Duodenal mucosa (tissue), 2 donors: ENCODE measurements around the gene ZNF397.
"Not testable (repeated sequence)": the region's sequence is repeated elsewhere in the genome, so short reads cannot be mapped to it uniquely, and the experiment has no call there.

Experiments
- H3K27ac ChIP-seq: one replicate; pipeline ENCODE4 v1.7.0; 2013; ENCODE audit warnings: low read depth, low read length
- H3K27me3 ChIP-seq, 2 donors: one replicate each; pipeline ENCODE4 v1.7.0; 2013; ENCODE audit warnings: low read length in 2 of 2, control low read depth in 1 of 2; ENCODE audit not compliant: insufficient read depth in 2 of 2, control insufficient read depth in 1 of 2
- H3K36me3 ChIP-seq, 2 donors: one replicate each; pipeline ENCODE4 v1.7.0; 2013; ENCODE audit warnings: low read length in 2 of 2, control low read depth in 1 of 2; ENCODE audit not compliant: insufficient read depth in 2 of 2, control insufficient read depth in 1 of 2
- H3K4me1 ChIP-seq, 2 donors: one replicate each; pipeline ENCODE4 v1.7.0; 2013; ENCODE audit warnings: low read length in 2 of 2, control low read depth in 1 of 2; ENCODE audit not compliant: insufficient read depth in 2 of 2, control insufficient read depth in 1 of 2
- H3K4me3 ChIP-seq, 2 donors: one replicate each; pipeline ENCODE4 v1.7.0; 2013; ENCODE audit warnings: low read length in 2 of 2, low read depth in 1 of 2
- H3K9ac ChIP-seq, 2 donors: one replicate each; pipeline ENCODE4 v1.7.0; 2013; ENCODE audit warnings: low read length in 2 of 2, low read depth in 1 of 2
- H3K9me3 ChIP-seq, 2 donors: one replicate each; pipeline ENCODE4 v1.7.0; 2013; ENCODE audit warnings: low read length in 2 of 2, control low read depth in 1 of 2; ENCODE audit not compliant: control insufficient read depth in 1 of 2

Gene ZNF397

DNA sequence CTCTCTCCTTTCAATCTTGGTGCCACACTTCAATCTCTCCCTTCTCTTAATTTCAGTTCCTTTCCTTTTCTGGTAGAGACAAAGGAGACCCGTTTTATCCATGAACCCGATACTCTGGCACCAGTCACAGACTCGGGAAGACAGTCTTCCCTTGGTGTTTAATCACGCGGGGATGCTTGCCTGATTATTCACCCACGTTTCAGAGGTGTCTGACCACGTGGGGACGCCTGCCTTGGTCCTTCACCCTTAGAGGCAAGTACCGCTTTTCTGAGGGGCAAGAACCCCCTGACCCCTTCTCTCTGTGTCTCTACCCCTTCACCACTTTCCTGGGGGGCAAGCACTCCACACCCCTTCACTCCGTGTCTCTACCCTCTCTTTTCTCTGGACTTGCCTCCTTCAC, 24.2 kb upstream of the ZNF397 start:
- H3K36me3 ChIP-seq = not testable (repeated sequence)

DNA sequence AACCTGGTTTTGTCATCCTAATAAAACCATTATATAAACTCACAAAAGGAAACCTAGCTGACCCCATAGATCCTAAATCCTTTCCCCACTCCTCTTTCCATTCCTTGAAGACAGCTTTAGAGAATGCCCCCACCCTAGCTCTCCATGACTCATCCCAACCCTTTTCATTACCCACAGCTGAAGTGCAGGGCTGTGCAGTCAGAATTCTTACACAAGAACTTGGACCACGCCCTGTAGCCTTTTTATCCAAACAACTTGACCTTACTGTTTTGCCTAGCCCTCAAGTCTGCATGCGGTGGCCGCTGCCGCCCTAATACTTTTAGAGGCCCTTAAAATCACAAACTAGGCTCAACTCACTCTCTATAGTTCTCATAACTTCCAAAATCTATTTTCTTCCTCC, 21.5 kb upstream of the ZNF397 start:
- not testable (repeated sequence) for H3K27me3 ChIP-seq, H3K9me3 ChIP-seq, H3K4me3 ChIP-seq, H3K9ac ChIP-seq, H3K36me3 ChIP-seq, H3K27ac ChIP-seq, H3K4me1 ChIP-seq

More for the DNA sequence above, 24.2 kb upstream of the ZNF397 start:
- not testable (repeated sequence) for H3K9ac ChIP-seq, H3K27ac ChIP-seq, H3K27me3 ChIP-seq, H3K4me3 ChIP-seq, H3K9me3 ChIP-seq, H3K4me1 ChIP-seq

DNA sequence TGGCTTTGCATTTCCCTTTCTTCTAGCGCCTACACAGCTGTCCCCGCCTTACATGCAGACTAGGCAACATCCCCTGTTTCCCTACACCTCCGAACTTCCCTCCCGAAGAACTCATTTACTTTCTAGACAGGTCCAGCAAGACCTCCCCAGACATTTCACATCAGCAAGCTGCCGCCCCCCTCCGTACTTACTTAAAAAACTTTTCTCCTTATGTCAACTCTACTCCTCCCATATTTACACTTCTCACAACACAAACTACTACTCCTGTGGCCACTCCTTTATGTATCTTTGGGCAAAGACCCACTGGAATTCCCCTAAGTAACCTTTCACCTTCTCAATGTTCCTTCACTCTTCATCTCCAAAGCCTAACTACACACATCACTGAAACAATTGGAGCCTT, 20.4 kb upstream of the ZNF397 start:
- Histone ChIP-seq H3K9me3 (no peaks in the 10 kb centered on the region), H3K27me3 (no peaks in the 10 kb centered on the region), H3K27ac (no peak overlapping the region), H3K4me3 (no peak overlapping the region), H3K9ac (no peak overlapping the region), H3K36me3 (no peaks in the 10 kb centered on the region), H3K4me1 (no peaks in the 10 kb centered on the region)

DNA sequence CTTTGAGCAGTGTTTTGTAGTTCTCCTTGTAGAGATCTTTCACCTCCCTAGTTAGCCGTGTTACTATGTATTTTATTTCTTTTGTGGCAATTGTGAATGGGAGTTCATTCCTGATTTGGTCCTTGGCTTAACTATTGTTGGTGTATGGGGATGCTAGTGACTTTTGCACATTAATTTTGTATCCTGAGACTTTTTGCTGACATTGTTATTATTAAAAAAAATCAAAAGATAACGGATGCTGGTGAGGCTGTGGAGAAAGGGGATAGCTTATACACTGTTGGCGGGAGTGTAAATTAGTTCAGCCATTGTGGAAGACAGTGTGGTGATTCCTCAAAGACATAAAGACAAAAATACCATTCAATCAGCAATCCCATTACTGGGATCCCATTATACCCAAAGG, 17.0 kb upstream of the ZNF397 start:
- no peaks in the 10 kb centered on the region for H3K36me3 ChIP-seq
- H3K4me1 ChIP-seq = no peaks in the 10 kb centered on the region
- H3K27ac ChIP-seq = no peak overlapping the region
- no peak overlapping the region for H3K9ac ChIP-seq
- no peaks in the 10 kb centered on the region for H3K9me3 ChIP-seq
- H3K4me3 ChIP-seq = no peak overlapping the region
- no peaks in the 10 kb centered on the region for H3K27me3 ChIP-seq

DNA sequence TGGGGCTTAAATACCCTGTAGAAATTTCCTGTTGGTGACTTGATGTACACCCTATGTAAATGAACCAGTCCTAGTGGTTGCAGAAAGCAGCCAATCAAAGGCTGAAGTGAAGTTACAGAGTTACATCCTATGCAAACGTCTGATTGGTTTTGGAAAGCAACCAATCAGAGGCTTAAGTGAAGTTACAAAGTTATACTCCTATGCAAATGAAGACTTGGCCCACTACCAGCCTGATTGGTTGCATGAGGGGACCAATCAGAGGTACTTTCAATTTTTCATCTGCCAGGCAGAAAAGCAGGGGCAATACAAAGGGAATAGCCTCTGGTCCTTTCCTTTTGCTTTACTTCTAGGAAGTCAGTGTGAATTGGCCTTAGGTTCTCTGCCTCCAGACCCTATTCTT, 13.6 kb upstream of the ZNF397 start:
- Histone ChIP-seq H3K27ac (no peak overlapping the region), H3K9me3 (no peaks in the 10 kb centered on the region), H3K36me3 (no peaks in the 10 kb centered on the region)

DNA sequence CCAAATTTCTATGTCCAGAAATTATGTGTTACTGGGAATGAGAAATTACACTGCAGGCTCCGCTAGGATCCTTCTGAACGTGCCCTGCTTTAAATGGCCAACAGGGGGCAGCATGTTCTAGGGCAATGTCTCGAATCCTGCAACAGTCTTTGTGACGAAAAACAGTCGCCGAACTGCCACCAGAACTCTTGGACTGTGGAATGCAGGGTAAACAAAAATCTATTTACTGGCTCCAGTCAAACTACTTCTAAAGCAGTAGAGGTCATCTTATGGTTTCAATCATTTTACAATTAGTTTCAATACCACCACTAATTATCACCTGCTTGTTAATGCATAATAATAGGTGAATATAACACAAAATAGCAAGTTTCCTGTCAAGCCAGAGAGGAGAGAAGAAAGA, 9.8 kb upstream of the ZNF397 start:
- Histone ChIP-seq H3K27me3 (no peaks in the 10 kb centered on the region), H3K4me3 (peak overlapping the region in 1 of 2 donors; percentile 50), H3K9me3 (no peaks in the 10 kb centered on the region), H3K4me1 (peaks cover 0 to 4% of the 10 kb centered on the region in 2 donors), H3K36me3 (no peaks in the 10 kb centered on the region), H3K9ac (no peak overlapping the region), H3K27ac (no peak overlapping the region)

More for the DNA sequence above, 13.6 kb upstream of the ZNF397 start:
- Histone ChIP-seq H3K9ac (no peak overlapping the region), H3K4me1 (peaks cover 0 to 4% of the 10 kb centered on the region in 2 donors), H3K4me3 (no peak overlapping the region), H3K27me3 (no peaks in the 10 kb centered on the region)

DNA sequence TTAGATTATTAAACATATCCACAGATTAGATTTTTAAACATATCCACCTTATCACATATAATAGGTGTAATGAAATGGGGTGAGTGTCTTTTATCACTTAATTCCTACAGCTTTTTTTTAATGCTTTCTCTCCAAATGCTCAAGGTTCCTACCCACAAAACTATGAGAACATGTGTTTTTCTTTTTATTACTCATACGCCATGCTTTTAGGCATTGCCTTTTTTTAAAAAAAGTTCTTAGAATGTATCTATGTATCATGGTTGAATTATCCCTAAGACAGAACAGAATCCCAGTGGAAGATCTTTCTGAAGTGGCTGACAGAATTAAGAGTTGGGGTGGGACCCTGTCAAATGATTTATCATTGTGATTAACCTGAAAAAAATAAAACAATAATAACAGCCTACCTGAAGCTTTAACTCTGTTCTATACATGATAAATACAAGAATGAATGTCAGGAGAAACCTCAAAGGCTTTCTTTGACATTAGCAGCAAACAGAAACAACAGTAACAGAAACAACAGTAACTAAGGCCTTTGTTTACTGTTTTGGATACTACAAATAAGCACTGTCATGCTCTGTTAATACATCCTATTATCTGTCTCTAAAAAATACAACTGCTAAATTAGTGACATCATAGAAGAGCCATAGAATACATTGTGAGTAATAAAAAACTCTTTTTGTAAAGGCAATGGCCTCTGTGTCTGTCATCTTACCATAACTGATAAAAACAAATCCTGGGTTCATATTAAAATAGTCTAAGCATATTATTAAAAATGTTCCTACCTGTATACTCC, 4.1 kb upstream of the ZNF397 start:
- Histone ChIP-seq H3K4me3 (no peak overlapping the region), H3K4me1 (peaks cover 3 to 4% of the 10 kb centered on the region in 2 donors), H3K27ac (no peak overlapping the region), H3K36me3 (no peaks in the 10 kb centered on the region), H3K9ac (no peak overlapping the region), H3K9me3 (no peaks in the 10 kb centered on the region), H3K27me3 (no peaks in the 10 kb centered on the region)

DNA sequence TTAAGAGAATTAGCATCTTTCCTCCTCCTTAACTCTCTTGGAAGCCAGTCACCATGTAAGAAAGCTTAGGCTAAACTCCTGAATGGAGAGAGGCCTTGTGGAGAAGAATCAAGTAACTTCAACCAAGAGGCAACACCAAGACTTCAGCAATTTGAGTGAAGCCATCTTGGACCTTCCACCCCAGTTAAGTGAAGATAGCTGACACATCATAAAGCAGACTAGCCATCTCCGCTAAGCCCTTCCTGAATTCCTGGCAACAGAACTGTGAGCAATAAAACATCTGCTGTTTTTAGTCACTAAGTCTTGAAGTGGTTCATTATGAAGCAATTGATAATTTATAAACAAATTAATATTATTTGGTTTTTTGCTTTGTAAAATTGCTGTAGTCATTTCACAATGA, 1.5 kb upstream of the ZNF397 start:
- no peaks in the 10 kb centered on the region for H3K27me3 ChIP-seq
- no peak overlapping the region for H3K4me3 ChIP-seq
- no peaks in the 10 kb centered on the region for H3K9me3 ChIP-seq
- no peak overlapping the region for H3K9ac ChIP-seq
- peaks cover 13 to 19% of the 10 kb centered on the region in 2 donors for H3K36me3 ChIP-seq
- H3K27ac ChIP-seq = no peak overlapping the region
- H3K4me1 ChIP-seq = peaks cover 3 to 8% of the 10 kb centered on the region in 2 donors

DNA sequence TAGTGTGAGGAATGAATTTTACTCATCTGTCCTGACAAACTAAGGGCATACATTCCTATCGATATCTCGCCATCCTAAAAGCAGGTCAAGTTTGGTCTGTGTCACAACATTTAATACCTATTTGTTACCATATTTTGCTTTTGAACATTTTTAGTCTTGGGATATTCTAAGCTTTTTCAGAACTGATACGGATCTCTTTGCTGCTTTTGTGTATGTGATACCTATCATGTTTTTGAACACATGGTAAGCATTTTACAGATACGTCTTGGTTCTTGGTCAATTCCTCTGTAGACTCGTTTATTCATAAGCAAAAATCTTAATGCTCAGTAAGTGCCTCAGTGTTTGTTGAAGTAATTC, 592 bp downstream of the ZNF397 start:
- peaks cover 6 to 10% of the 10 kb centered on the region in 2 donors for H3K9me3 ChIP-seq
- H3K9ac ChIP-seq = peak overlapping the region; percentile 79 to 89
- H3K4me1 ChIP-seq = peaks cover 3 to 8% of the 10 kb centered on the region in 2 donors
- H3K36me3 ChIP-seq = peaks cover 28 to 40% of the 10 kb centered on the region in 2 donors
- no peaks in the 10 kb centered on the region for H3K27me3 ChIP-seq
- H3K27ac ChIP-seq = peak overlapping the region; percentile 94
- H3K4me3 ChIP-seq = peak overlapping the region; percentile 85 to 91

DNA sequence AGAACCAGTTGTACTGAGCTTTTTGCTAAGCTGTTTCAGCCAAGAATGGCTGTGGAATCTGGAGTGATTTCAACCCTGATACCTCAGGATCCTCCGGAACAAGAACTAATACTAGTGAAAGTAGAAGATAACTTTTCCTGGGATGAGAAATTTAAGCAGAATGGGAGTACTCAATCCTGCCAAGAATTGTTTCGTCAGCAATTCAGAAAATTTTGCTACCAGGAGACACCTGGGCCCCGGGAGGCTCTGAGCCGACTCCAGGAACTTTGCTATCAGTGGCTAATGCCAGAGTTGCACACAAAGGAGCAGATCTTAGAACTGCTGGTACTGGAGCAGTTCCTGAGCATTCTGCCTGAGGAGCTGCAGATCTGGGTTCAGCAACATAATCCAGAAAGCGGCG, 1.6 kb downstream of the ZNF397 start:
- Histone ChIP-seq H3K36me3 (peaks cover 35 to 49% of the 10 kb centered on the region in 2 donors), H3K4me1 (peaks cover 3 to 8% of the 10 kb centered on the region in 2 donors), H3K9me3 (peaks cover 6 to 10% of the 10 kb centered on the region in 2 donors), H3K27me3 (no peaks in the 10 kb centered on the region), H3K9ac (no peak overlapping the region), H3K4me3 (no peak overlapping the region), H3K27ac (no peak overlapping the region)
